DMS153 (cell line): Measurements from ENCODE around the gene ITPR2.
A peak's percentile ranks its signal among the peaks of the same experiment; 100 is the strongest.
"Not testable (repeated sequence)": the region's sequence is repeated elsewhere in the genome, so short reads cannot be mapped to it uniquely, and the experiment has no call there.

Experiments used
- DNase-seq: peaks from one replicate; lab custom pipeline; 2025; lab: John Stamatoyannopoulos, UW

ITPR2 gene

GRCh38 chr12:26832822-26833742, at the start of gene ITPR2:
Gene ITPR2 (minus strand): TSS chr12:26833194. CDS start chr12:26832781, 413 bp downstream.
- DNase-seq = peak; percentile 85

DNA sequence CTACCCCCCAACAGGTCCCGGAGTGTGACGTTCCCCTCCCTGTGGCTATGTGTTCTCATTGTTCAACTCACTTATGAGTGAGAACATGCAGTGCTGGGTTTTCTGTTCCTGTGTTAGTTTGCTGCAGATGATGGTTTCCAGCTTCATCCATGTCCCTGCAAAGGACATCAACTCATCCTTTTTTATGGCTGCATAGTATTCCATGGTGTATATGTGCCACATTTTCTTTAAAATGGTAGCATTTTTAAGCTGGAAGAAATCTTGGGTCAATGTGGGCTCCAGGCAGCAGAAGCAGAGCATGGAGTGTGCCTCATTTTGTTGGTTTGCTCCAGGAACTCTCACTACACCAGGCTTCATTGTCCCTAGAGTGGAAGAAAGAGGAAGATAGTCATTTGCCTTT, 47.6 kb upstream of the ITPR2 start:
- DNase-seq = no peak

DNA sequence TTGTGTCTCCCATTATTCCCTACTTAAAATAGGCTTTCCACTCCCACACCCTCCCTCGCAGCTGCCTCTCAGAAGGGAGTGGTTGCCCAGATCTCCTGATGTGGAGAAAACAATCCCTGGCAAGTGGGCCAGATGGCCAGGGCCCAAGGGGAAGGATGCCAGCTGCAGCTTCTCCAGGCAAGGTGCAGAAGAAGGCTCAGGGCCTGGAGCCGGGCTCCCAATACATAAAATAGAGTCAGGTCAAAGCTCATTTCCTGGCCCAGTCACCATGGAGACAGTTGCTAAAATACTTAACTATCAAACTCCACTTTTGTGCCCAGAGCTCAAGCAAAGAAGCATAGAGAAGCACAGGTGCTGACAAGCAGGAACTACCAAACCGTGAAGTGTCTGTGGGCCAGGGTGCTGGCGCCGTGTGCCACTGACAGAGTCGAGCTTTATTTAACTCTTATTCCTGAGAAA, 45.7 kb upstream of the ITPR2 start:
- peak; percentile 67 for DNase-seq

DNA sequence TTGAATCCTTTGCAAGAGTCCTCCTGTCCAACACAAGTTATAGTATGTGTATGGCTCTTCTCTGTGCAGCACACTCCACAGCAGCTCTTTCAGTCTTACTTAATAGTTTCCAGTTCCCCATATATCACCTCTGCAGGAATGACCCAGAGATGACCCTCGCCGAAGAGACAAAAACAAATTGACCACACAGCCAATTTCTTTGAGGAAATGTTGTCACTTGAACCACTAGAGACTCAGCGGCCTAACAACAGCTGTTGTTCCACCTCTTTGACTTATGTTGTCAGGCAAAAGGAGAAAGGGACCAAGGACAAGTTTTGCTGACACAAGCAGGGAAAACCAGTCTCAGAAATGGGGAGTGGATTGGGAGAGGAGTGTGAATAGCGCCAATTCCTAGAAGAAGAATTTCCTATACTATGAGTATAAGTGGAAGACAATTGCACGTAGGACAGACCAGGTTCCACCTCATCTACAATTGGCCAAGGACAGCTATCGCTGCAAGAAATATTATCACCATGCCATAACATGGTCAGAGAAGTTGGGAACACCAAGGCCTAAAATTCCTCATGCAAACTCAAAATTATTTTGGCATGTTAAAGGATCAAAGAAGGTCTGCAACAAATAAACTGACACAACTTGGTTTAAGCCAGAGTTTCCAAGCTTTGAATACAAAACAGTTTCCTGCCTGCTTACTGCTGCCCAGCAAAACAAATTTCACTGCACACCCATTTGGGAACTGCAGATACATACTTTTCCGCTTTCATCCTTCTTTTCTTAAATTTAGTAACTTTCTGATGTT, 41.7 kb upstream of the ITPR2 start:
- no peak for DNase-seq

DNA sequence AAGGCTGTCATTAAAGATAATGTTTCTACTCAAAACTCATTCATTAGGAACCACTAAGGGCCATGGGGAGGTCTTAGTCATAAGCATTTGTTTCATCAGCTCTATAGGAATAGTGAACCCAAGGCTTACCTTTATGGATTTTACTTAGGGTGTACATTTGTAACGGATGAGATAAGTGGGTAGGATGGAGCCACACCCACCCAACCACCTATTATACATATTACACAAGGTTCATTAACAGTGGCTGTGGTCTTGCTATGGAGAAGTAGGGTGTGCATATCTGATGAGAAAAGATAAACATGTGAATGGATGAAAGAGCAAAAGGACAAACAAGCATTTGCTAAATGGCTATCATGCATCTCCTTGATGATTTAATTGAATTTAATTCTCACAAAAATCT, 39.6 kb upstream of the ITPR2 start:
- no peak for DNase-seq

- no peak for DNase-seq
Measured at GRCh38 chr12:26871985-26872384, 39.0 kb upstream of the ITPR2 start.

GRCh38 chr12:26870491-26871419, 37.8 kb upstream of the ITPR2 start:
- DNase-seq = peak; percentile 20

GRCh38 chr12:26869908-26870459, 37.0 kb upstream of the ITPR2 start:
- DNase-seq = no peak

GRCh38 chr12:26869104-26869494, 36.1 kb upstream of the ITPR2 start:
- no peak for DNase-seq

GRCh38 chr12:26868447-26869103, 35.6 kb upstream of the ITPR2 start:
- DNase-seq = no peak

DNA sequence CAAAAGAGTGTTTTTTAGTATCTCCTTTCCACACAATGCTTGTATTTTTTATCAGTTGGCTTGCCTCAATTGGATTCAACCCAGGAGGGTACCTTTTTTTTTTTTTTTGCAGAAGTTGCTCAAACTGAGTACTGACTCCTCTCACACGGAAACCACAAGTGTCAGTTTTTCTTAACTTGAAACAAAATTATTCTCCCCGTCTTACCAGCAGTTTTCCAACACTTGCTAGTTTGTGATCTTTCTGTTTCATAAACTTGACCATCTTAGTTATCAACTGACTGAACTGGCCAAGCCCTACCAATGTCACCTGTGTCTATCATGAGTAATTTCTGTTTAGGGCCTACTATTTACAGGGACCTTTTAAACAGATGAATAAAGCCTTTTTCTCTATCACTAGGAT, 34.1 kb upstream of the ITPR2 start:
- DNase-seq = no peak

GRCh38 chr12:26863515-26863914, 30.5 kb upstream of the ITPR2 start:
- no peak for DNase-seq

GRCh38 chr12:26862787-26863186, 29.8 kb upstream of the ITPR2 start:
- DNase-seq = not testable (repeated sequence)

DNA sequence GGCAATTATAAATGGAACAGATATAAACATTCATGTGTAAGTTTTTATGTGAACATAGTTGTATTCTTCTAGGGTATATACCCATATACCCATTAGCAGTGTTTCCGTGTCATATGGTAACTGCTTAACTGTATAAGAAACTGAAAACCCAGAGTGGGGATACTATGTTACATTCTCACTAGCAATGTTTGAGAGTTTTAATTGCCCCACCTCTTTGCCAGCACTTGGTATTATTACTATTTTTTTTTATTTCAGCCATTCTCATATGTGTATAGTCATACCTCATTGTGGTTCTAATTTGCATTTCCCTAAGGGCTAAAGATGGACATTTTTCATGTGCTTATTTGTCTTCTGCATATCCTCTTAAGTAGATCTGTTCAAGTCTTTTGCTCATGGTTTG, 28.7 kb upstream of the ITPR2 start:
- no peak for DNase-seq

- DNase-seq = peak; percentile 27
Measured at GRCh38 chr12:26857465-26858176, 24.6 kb upstream of the ITPR2 start.

GRCh38 chr12:26855337-26855736, 22.3 kb upstream of the ITPR2 start:
- DNase-seq = no peak

- DNase-seq = no peak
Measured at GRCh38 chr12:26854031-26854390, 21.0 kb upstream of the ITPR2 start.

- DNase-seq = peak; percentile 45
Measured at GRCh38 chr12:26853303-26854030, 20.5 kb upstream of the ITPR2 start.

DNA sequence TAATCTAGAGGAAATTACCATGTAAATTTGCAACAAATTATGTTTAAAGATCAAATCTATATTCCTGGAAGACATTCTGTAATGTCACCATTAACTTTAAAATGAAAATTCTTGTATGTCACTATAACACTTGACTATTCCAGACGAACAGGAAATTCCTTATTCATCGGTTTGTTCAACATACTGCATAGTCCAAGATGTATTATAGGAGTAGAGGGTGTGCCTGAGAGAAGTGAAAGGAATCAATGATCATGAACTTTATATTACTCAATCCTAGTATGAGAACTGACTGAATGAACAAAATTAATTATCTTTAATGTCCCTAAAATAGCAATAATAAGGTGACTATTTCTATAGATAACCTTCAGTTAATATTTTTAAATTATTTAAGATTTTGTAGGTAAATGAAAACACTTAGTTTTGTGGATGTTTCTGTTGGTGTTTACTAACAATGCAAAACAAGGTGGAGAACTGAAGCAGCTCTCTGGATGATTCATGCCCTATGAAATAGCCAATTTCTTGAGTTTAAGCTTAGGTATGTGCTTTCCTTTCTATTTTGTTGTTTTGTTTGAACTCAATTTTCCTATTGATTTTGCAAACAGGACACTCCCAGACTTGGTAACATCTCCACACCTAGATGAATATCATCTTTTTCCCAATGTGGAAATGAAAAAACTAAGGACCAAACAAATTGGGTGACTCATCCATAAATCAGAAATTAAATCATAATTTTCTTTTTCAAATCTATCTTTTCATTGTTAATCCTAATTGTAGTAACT, 18.2 kb upstream of the ITPR2 start:
- DNase-seq = no peak
